Natural killer cell (primary cell): ENCODE measurements around the gene GAS1. TPM values are rescaled to one million over a fixed set of nuclear protein-coding genes. Genes with fewer than 3 reads are reported as not detected.

Experiments
- ATAC-seq, 3 donors: fragments of 150-1000 bp in 2 of 3; fragments of 200-7000 bp in 1 of 3; cut with Tn5 transposase; 1 replicate in 1 of 3; 2 replicates in 2 of 3; pipeline ENCODE4 v1.10.0; 2021; ENCODE audit warnings: mild to moderate bottlenecking in 2 of 3, moderate library complexity in 2 of 3
- DNase-seq, 2 donors: peaks; one replicate each; pipeline versions ENCODE4 v3.0.0 to v3.0.0-alpha.2; 2013 to 2021; ENCODE audit warnings: mixed read lengths in 1 of 2
- H3K27ac ChIP-seq: one replicate; pipeline ENCODE4 v1.5.1; 2013; ENCODE audit warnings: mild to moderate bottlenecking, low read length
- H3K27me3 ChIP-seq: one replicate; pipeline ENCODE4 v1.6.1; 2013; ENCODE audit warnings: low read length; ENCODE audit not compliant: control insufficient read depth, insufficient read depth
- H3K36me3 ChIP-seq: one replicate; pipeline ENCODE4 v1.6.1; 2013; ENCODE audit warnings: low read length; ENCODE audit not compliant: control insufficient read depth, insufficient read depth
- H3K4me1 ChIP-seq: one replicate; pipeline ENCODE4 v1.6.1; 2013; ENCODE audit warnings: low read length; ENCODE audit not compliant: control insufficient read depth, insufficient read depth
- H3K4me3 ChIP-seq: one replicate; pipeline ENCODE4 v1.5.1; 2013; ENCODE audit warnings: low read length
- H3K9me3 ChIP-seq: one replicate; pipeline ENCODE4 v1.6.1; 2013; ENCODE audit warnings: low read length; ENCODE audit not compliant: control insufficient read depth, insufficient read depth
- H3K27ac Mint-ChIP-seq, 2 donors: one replicate each; pipeline ENCODE4 v1.8.0; 2022; ENCODE audit warnings: mild to moderate bottlenecking in 2 of 2, mixed read lengths in 2 of 2, moderate library complexity in 1 of 2
- H3K27me3 Mint-ChIP-seq, 2 donors: one replicate each; pipeline ENCODE4 v1.8.0; 2022; ENCODE audit warnings: low read depth in 2 of 2, mixed read lengths in 2 of 2
- H3K36me3 Mint-ChIP-seq: one replicate; pipeline ENCODE4 v1.8.0; 2022; ENCODE audit warnings: mixed read lengths
- H3K4me1 Mint-ChIP-seq, 2 donors: one replicate each; pipeline ENCODE4 v1.8.0; 2022; ENCODE audit warnings: mixed read lengths in 2 of 2
- H3K4me3 Mint-ChIP-seq: one replicate; pipeline ENCODE4 v1.8.0; 2022; ENCODE audit warnings: mild to moderate bottlenecking, moderate library complexity, mixed read lengths
- H3K9me3 Mint-ChIP-seq, 2 donors: one replicate each; pipeline ENCODE4 v1.8.0; 2022; ENCODE audit warnings: mixed read lengths in 2 of 2
- CTCF ChIP-seq: fragments of 200-600 bp; IDR thresholded peaks from one replicate; pipeline ENCODE4 v1.8.0; 2022; ENCODE audit warnings: antibody characterized with exemption
- WGBS: methylation state at CpG from one replicate; pipeline ENCODE4 v1.1.7; 2013; ENCODE audit warnings: missing lambda C conversion rate; ENCODE audit not compliant: insufficient coverage; 5-methylcytosine and 5-hydroxymethylcytosine counted together
- intact Hi-C: fragments of 100-400 bp; cut with micrococcal nuclease; formaldehyde crosslinking; loops from one replicate; pipeline ENCODE4 v1.14.2; 2022
- total RNA-seq, 4 donors: library from RNA; stranded (reverse); fragments of 120-200 nt in 1 of 4; gene quantifications; one replicate each; pipeline versions ENCODE4 v1.2.3 to v1.2.4, GENCODE V29; 2013 to 2022

Gene GAS1
- total RNA-seq, 3 donors from 2014 or later (not counting 1 experiment from before 2014, with no cell fraction given) = 1.0 to 3.1 (median 2.8) TPM

GRCh38 chr9:86942281-86943200, 4.8 kb downstream of the GAS1 start:
- H3K4me3 ChIP-seq = no peak overlapping the region
- Mint-ChIP-seq H3K9me3 (no peaks in the 10 kb centered on the region), H3K27ac (no peak overlapping the region), H3K4me1 (peaks cover 9% of the 10 kb centered on the region in 2 donors), H3K36me3 (no peaks in the 10 kb centered on the region), H3K4me3 (no peak overlapping the region), H3K27me3 (peaks cover 36 to 58% of the 10 kb centered on the region in 2 donors)
- DNase-seq (no peak), ATAC-seq (no peak)
- peaks cover 35% of the 10 kb centered on the region for H3K27me3 ChIP-seq
- no peak for TF ChIP-seq CTCF
- intact Hi-C loops = no loop called here
- WGBS = 66% methylated on average over 9 of the region's 10 CpGs
- no peaks in the 10 kb centered on the region for H3K9me3 ChIP-seq
- no peaks in the 10 kb centered on the region for H3K36me3 ChIP-seq
- peaks cover 11% of the 10 kb centered on the region for H3K4me1 ChIP-seq
- no peak overlapping the region for H3K27ac ChIP-seq

- intact Hi-C loops = no loop called here
- Mint-ChIP-seq H3K27me3 (peaks cover 36 to 59% of the 10 kb centered on the region in 2 donors), H3K27ac (no peak overlapping the region), H3K4me1 (peaks cover 9% of the 10 kb centered on the region in 2 donors), H3K4me3 (no peak overlapping the region), H3K36me3 (no peaks in the 10 kb centered on the region), H3K9me3 (no peaks in the 10 kb centered on the region)
- Histone ChIP-seq H3K4me1 (peaks cover 11% of the 10 kb centered on the region), H3K36me3 (no peaks in the 10 kb centered on the region), H3K9me3 (no peaks in the 10 kb centered on the region), H3K27me3 (peaks cover 35% of the 10 kb centered on the region), H3K27ac (no peak overlapping the region), H3K4me3 (no peak overlapping the region)
- DNase-seq (no peak), ATAC-seq (no peak)
- WGBS = 83% methylated on average over 2 of the region's 2 CpGs
- no peak for TF ChIP-seq CTCF
These were observed 6.1 kb downstream of the GAS1 start for GRCh38 chr9:86941197-86941596.

GRCh38 chr9:86940774-86941173, 6.5 kb downstream of the GAS1 start:
- WGBS = 25% methylated on average over 1 of the region's 6 CpGs
- Mint-ChIP-seq H3K36me3 (no peaks in the 10 kb centered on the region), H3K4me1 (peaks cover 9% of the 10 kb centered on the region in 2 donors), H3K27ac (no peak overlapping the region), H3K4me3 (no peak overlapping the region), H3K9me3 (no peaks in the 10 kb centered on the region), H3K27me3 (peaks cover 37 to 59% of the 10 kb centered on the region in 2 donors)
- Histone ChIP-seq H3K36me3 (no peaks in the 10 kb centered on the region), H3K27me3 (peaks cover 35% of the 10 kb centered on the region), H3K4me1 (peaks cover 8% of the 10 kb centered on the region), H3K27ac (no peak overlapping the region), H3K9me3 (no peaks in the 10 kb centered on the region), H3K4me3 (no peak overlapping the region)
- intact Hi-C loops = no loop called here
- no peak for TF ChIP-seq CTCF
- DNase-seq = no peak
- no peak for ATAC-seq
